GM23338 (cell line): ENCODE measurements around the gene ZNF277. TPM values are rescaled to one million over a fixed set of nuclear protein-coding genes. Genes with fewer than 3 reads are reported as not detected.

ENCODE experiments used
- ATAC-seq: fragments of 200-7000 bp; cut with Tn5 transposase; 3 replicates; pipeline ENCODE4 v1.9.1; 2020
- DNase-seq: peaks from one replicate; pipeline ENCODE4 v3.0.0-alpha.2; 2015; ENCODE audit warnings: low spot score
- H2AFZ ChIP-seq: fragments of 200-600 bp; sonication (generic); 2 replicates; pipeline ENCODE4 v1.8.0; 2016; ENCODE audit warnings: antibody characterized with exemption, mild to moderate bottlenecking, moderate library complexity
- H3F3A ChIP-seq: fragments of 200-600 bp; sonication (generic); replicated peaks from 2 replicates; pipeline ENCODE4 v1.8.0; 2017; ENCODE audit warnings: antibody characterized with exemption, mixed run types, low read depth
- H3K27ac ChIP-seq: fragments of 200-600 bp; sonication (generic); 2 replicates; pipeline ENCODE4 v1.6.1; 2016; ENCODE audit warnings: low read depth
- H3K27me3 ChIP-seq: fragments of 200-600 bp; sonication (generic); 2 replicates; pipeline ENCODE4 v1.8.0; 2016; ENCODE audit warnings: mild to moderate bottlenecking, mixed run types, moderate library complexity; ENCODE audit not compliant: insufficient read depth
- H3K36me3 ChIP-seq: fragments of 200-600 bp; sonication (generic); 2 replicates; pipeline ENCODE4 v1.8.0; 2016; ENCODE audit warnings: mild to moderate bottlenecking; ENCODE audit not compliant: insufficient read depth
- H3K4me1 ChIP-seq: fragments of 200-600 bp; sonication (generic); 2 replicates; pipeline ENCODE4 v1.8.0; 2016; ENCODE audit warnings: mild to moderate bottlenecking, moderate library complexity; ENCODE audit not compliant: insufficient read depth
- H3K4me2 ChIP-seq: fragments of 200-600 bp; sonication (generic); 2 replicates; pipeline ENCODE4 v1.7.1; 2017; ENCODE audit warnings: mixed run types
- H3K4me3 ChIP-seq: fragments of 200-600 bp; sonication (generic); 2 replicates; pipeline ENCODE4 v1.6.1; 2016; ENCODE audit warnings: mixed run types
- H3K79me2 ChIP-seq: fragments of 200-600 bp; sonication (generic); replicated peaks from 2 replicates; pipeline ENCODE4 v1.8.0; 2017; ENCODE audit warnings: mild to moderate bottlenecking; ENCODE audit not compliant: insufficient read depth
- H3K9me2 ChIP-seq: fragments of 200-600 bp; sonication (generic); 2 replicates; pipeline ENCODE4 v1.8.0; 2017; ENCODE audit not compliant: insufficient read depth
- H4K20me1 ChIP-seq: fragments of 200-600 bp; sonication (generic); replicated peaks from 2 replicates; pipeline ENCODE4 v1.8.0; 2017; ENCODE audit warnings: mild to moderate bottlenecking; ENCODE audit not compliant: insufficient read depth
- H3K27ac Mint-ChIP-seq: 2 replicates; pipeline ENCODE4 v1.8.0; 2020; ENCODE audit warnings: inconsistent platforms, mild to moderate bottlenecking, moderate library complexity, mixed read lengths
- H3K27me3 Mint-ChIP-seq: 3 replicates; pipeline ENCODE4 v1.8.0; 2022; ENCODE audit warnings: low read depth, mild to moderate bottlenecking, moderate library complexity, mixed read lengths, inconsistent platforms; ENCODE audit not compliant: insufficient read depth, poor library complexity
- H3K36me3 Mint-ChIP-seq: 3 replicates; pipeline ENCODE4 v1.8.0; 2021; ENCODE audit warnings: low read depth, mild to moderate bottlenecking, inconsistent platforms, moderate library complexity, mixed read lengths
- H3K4me1 Mint-ChIP-seq: 3 replicates; pipeline ENCODE4 v1.8.0; 2020; ENCODE audit warnings: mild to moderate bottlenecking, inconsistent platforms, mixed read lengths
- H3K4me3 Mint-ChIP-seq: 3 replicates; pipeline ENCODE4 v1.8.0; 2021; ENCODE audit warnings: moderate library complexity, mild to moderate bottlenecking, inconsistent platforms, mixed read lengths
- H3K9me3 Mint-ChIP-seq: 3 replicates; pipeline ENCODE4 v1.8.0; 2020; ENCODE audit warnings: moderate library complexity, mild to moderate bottlenecking, inconsistent platforms, mixed read lengths
- CREB1 ChIP-seq: fragments of 250-450 bp; sonication (Bioruptor Pico); IDR thresholded peaks from 2 replicates; pipeline ENCODE4 v1.5.0; 2020; ENCODE audit warnings: low read depth, mild to moderate bottlenecking, moderate library complexity
- CTCF ChIP-seq, 2 experiments: fragments of 200-600 bp in 1 of 2; sonication (generic) in 1 of 2; conservative IDR thresholded peaks; 2 replicates each; pipeline versions ENCODE4 v1.5.1 to v1.6.1; 2016 to 2017; ENCODE audit warnings: antibody characterized with exemption in 2 of 2, low read depth in 2 of 2, mild to moderate bottlenecking in 2 of 2, moderate library complexity in 1 of 2
- STAT1 ChIP-seq: IDR thresholded peaks from one replicate; pipeline ENCODE4 v1.6.1; 2016; ENCODE audit warnings: antibody characterized with exemption; ENCODE audit not compliant: unreplicated experiment
- ZNF114 ChIP-seq: fragments of 250-450 bp; sonication (Bioruptor Pico); IDR thresholded peaks from 2 replicates; pipeline ENCODE4 v1.5.0; 2020; ENCODE audit warnings: mild to moderate bottlenecking, moderate library complexity
- ZNF462 ChIP-seq: fragments of 250-450 bp; sonication (Bioruptor Pico); IDR thresholded peaks from 2 replicates; pipeline ENCODE4 v1.5.0; 2020; ENCODE audit warnings: mild to moderate bottlenecking, moderate library complexity
- polyA plus RNA-seq: library from polyadenylated mRNA; unstranded; fragments of >200 nt; fragmentation: Nextera tagmentation; extraction: Ambion mirVana; gene quantifications from 2 replicates; pipeline ENCODE4 v1.2.1, GENCODE V29; 2016
- total RNA-seq: library from RNA; depleted of rRNA; stranded (reverse); fragments of >200 nt; shearing (Covaris generic); gene quantifications from 2 replicates; pipeline ENCODE4 v1.2.3, GENCODE V29; 2014

ZNF277 gene
- total and polyA plus RNA-seq, 2 experiments from 2014 or later, result 25.4 to 28.9 TPM

GRCh38 chr7:112383671-112384417, 177.3 kb downstream of the ZNF277 start:
- H3K36me3 ChIP-seq, result no peaks in the 10 kb centered on the region
- H3K4me2 ChIP-seq, result no peak overlapping the region
- H4K20me1 ChIP-seq, result no peaks in the 10 kb centered on the region
- H3F3A ChIP-seq, result no peaks in the 10 kb centered on the region
- no peak overlapping the region for H3K27ac ChIP-seq
- Mint-ChIP-seq H3K4me1 (peaks cover 14% of the 10 kb centered on the region), H3K4me3 (no peak overlapping the region), H3K9me3 (no peaks in the 10 kb centered on the region; the same call in 2 of the 3 replicates), H3K36me3 (no peaks in the 10 kb centered on the region; the same call in 2 of the 3 replicates), H3K27me3 (peaks cover 4% of the 10 kb centered on the region), H3K27ac (no peak overlapping the region)
- TF ChIP-seq CTCF (conservative IDR thresholded peaks at IDR 0.05; ENCODE audit: low read depth in 2 of 2) (peak; percentile 46 to 69), STAT1 (no peak)
- DNase-seq (peak; percentile 76), ATAC-seq (peak; percentile 72)
- H2AFZ ChIP-seq, result peak overlapping the region; percentile 89
- H3K27me3 ChIP-seq, result no peaks in the 10 kb centered on the region
- H3K4me3 ChIP-seq, result no peak overlapping the region
- no peaks in the 10 kb centered on the region for H3K79me2 ChIP-seq
- H3K9me2 ChIP-seq, result no peaks in the 10 kb centered on the region
- H3K4me1 ChIP-seq, result no peaks in the 10 kb centered on the region; the same call in 1 of the 2 replicates

DNA sequence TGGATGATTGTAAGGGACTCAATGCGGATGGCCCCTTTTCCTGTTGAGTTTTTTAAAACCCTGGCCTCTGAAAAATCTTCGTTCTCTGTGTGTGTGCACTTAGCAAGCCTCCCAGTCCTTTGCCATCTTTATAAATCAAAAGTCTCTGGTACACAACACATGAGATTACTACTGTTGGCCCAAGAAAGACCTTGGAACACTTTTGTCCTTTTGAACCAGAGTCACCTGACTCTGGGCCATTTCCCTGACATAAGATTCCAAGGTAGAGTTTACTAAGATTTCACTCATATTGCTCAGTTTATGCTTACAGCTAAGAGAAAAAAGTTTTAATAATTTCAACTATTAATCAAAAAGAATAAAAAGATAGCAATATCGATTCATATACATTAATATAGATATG, 179.0 kb downstream of the ZNF277 start:
- H3K9me2 ChIP-seq, result no peaks in the 10 kb centered on the region
- H3K9me3 Mint-ChIP-seq, result no peaks in the 10 kb centered on the region; the same call in 2 of the 3 replicates
- no peak overlapping the region for H3K4me3 ChIP-seq
- H3K4me1 ChIP-seq, result no peaks in the 10 kb centered on the region; the same call in 1 of the 2 replicates
- no peaks in the 10 kb centered on the region for H3K36me3 ChIP-seq
- peaks cover 14% of the 10 kb centered on the region for H3K4me1 Mint-ChIP-seq
- DNase-seq (no peak), ATAC-seq (no peak)
- no peaks in the 10 kb centered on the region for H3K79me2 ChIP-seq
- H3K4me3 Mint-ChIP-seq, result no peak overlapping the region
- no peak overlapping the region for H2AFZ ChIP-seq
- peaks cover 4% of the 10 kb centered on the region for H3K27me3 Mint-ChIP-seq
- no peaks in the 10 kb centered on the region for H4K20me1 ChIP-seq
- H3K27ac ChIP-seq, result no peak overlapping the region
- no peaks in the 10 kb centered on the region; the same call in 2 of the 3 replicates for H3K36me3 Mint-ChIP-seq
- H3F3A ChIP-seq, result 0 out of 2 replicates have a peak, but pooled peaks cover 5% of the 10 kb centered on the region
- no peak overlapping the region for H3K27ac Mint-ChIP-seq
- H3K27me3 ChIP-seq, result no peaks in the 10 kb centered on the region
- no peak overlapping the region for H3K4me2 ChIP-seq
- TF ChIP-seq ZNF114 (CRISPR knock-in tag) (no peak), CREB1 (CRISPR knock-in tag) (no peak), ZNF462 (CRISPR knock-in tag) (no peak), CTCF (conservative IDR thresholded peaks at IDR 0.05; ENCODE audit: low read depth in 2 of 2) (no peak), STAT1 (no peak)
